ENCODE data around the gene OXSM. TPM values are rescaled to one million over a fixed set of nuclear protein-coding genes. Genes with fewer than 3 reads are reported as not detected.

Gene OXSM
- total RNA-seq: 8.8 and 9.0 TPM in 2 replicates

GRCh38 chr3:25789596-25790556 is at the start of gene OXSM:
Gene OXSM (plus strand): TSS chr3:25790090. CDS start chr3:25791021, 931 bp downstream.

GRCh38 chr3:25782938-25783660 is 6.8 kb upstream of the OXSM start, which contains the start of gene NGLY1:
Gene NGLY1 (minus strand): TSS chr3:25783443. CDS start chr3:25783390, 53 bp downstream.

Other genes starting within 250 kb of the OXSM start
- 46.7 and 82.0 TPM in 2 replicates for gene TOP2B, start 125.2 kb upstream of the OXSM start, total RNA-seq
- gene NGLY1, start 6.6 kb upstream of the OXSM start, total RNA-seq: 13.7 and 20.0 TPM in 2 replicates